H1 (cell line): ENCODE data around the gene GALNT13. TPM values are rescaled to one million over a fixed set of nuclear protein-coding genes. Genes with fewer than 3 reads are reported as not detected.

ENCODE experiments used
- CTCF ChIA-PET: fragments of 300-600 bp; sonication (Branson Sonifier 250); formaldehyde crosslinking; loops from one replicate; lab custom pipeline; 2021; ENCODE audit not compliant: partially characterized antibody; lab: Charles Lee
- POLR2A ChIA-PET: fragments of 300-600 bp; sonication (Branson Sonifier 250); formaldehyde crosslinking; loops from one replicate; lab custom pipeline; 2021; ENCODE audit warnings: inconsistent platforms; ENCODE audit not compliant: partially characterized antibody; lab: Charles Lee
- DNase-seq, 2 experiments: peaks; one replicate each; pipeline versions ENCODE4 v3.0.0 to v3.0.0-alpha.2; 2010 to 2022; ENCODE audit warnings: low spot score in 2 of 2, low read depth in 1 of 2, mixed read lengths in 1 of 2
- FAIRE-seq: peaks from 2 replicates; lab custom pipeline; 2011; peaks lifted over from hg19 to GRCh38; lab: Jason Lieb, UNC
- H2AFZ ChIP-seq: 2 replicates; pipeline ENCODE4 v1.8.1; 2012; ENCODE audit warnings: low read length, inconsistent platforms
- H2AK5ac ChIP-seq: 2 replicates; pipeline ENCODE4 v1.6.1; 2013; ENCODE audit warnings: low read depth, low read length
- H2BK120ac ChIP-seq: replicated peaks from 2 replicates; pipeline ENCODE3; 2013; ENCODE audit warnings: low read depth, low read length, inconsistent platforms
- H2BK12ac ChIP-seq: 2 replicates; pipeline ENCODE4 v1.6.1; 2013; ENCODE audit warnings: low read depth, low read length
- H2BK15ac ChIP-seq: 2 replicates; pipeline ENCODE4 v1.6.1; 2013; ENCODE audit warnings: low read length
- H2BK20ac ChIP-seq: 2 replicates; pipeline ENCODE4 v1.6.1; 2013; ENCODE audit warnings: low read length
- H2BK5ac ChIP-seq: 2 replicates; pipeline ENCODE4 v1.6.1; 2013; ENCODE audit warnings: low read depth, low read length
- H3K14ac ChIP-seq: 2 replicates; pipeline ENCODE4 v1.6.1; 2013; ENCODE audit warnings: inconsistent platforms; ENCODE audit not compliant: insufficient read length
- H3K18ac ChIP-seq: 2 replicates; pipeline ENCODE4 v1.6.1; 2013; ENCODE audit warnings: low read length; ENCODE audit errors: extremely low read depth
- H3K23ac ChIP-seq: 2 replicates; pipeline ENCODE4 v1.6.1; 2013; ENCODE audit warnings: inconsistent platforms; ENCODE audit not compliant: insufficient read length
- H3K23me2 ChIP-seq: 2 replicates; pipeline ENCODE4 v1.6.1; 2013; ENCODE audit warnings: low read depth, low read length
- H3K27ac ChIP-seq: 2 replicates; pipeline ENCODE4 v1.6.1; 2011; ENCODE audit warnings: low read depth, low read length, inconsistent platforms
- H3K27me3 ChIP-seq, 4 experiments: replicated peaks in 1 of 4; 1 replicate in 1 of 4; 2 replicates in 3 of 4; pipeline versions ENCODE4 v1.6.1 to v1.8.1; 2011 to 2013; ENCODE audit warnings: low read length in 3 of 4, mild to moderate bottlenecking in 3 of 4, inconsistent platforms in 2 of 4, mixed read lengths in 2 of 4, moderate library complexity in 1 of 4; ENCODE audit not compliant: control insufficient read depth in 3 of 4, insufficient read depth in 3 of 4; ENCODE audit errors: extremely low read depth in 1 of 4
- H3K36me3 ChIP-seq, 4 experiments: 2 replicates each; pipeline versions ENCODE4 v1.6.1 to v1.8.1; 2011 to 2013; ENCODE audit warnings: mild to moderate bottlenecking in 4 of 4, low read length in 3 of 4, moderate library complexity in 2 of 4, control low read depth in 1 of 4, inconsistent platforms in 1 of 4; ENCODE audit not compliant: insufficient read depth in 4 of 4, control insufficient read depth in 2 of 4
- H3K4ac ChIP-seq: replicated peaks from 2 replicates; pipeline ENCODE3; 2013; ENCODE audit warnings: low read length, low read depth, mixed read lengths, inconsistent platforms; ENCODE audit not compliant: insufficient read length
- H3K4me1 ChIP-seq, 4 experiments: replicated peaks in 1 of 4; 1 replicate in 1 of 4; 2 replicates in 3 of 4; pipeline versions ENCODE4 v1.6.1 to v1.8.1; 2011 to 2013; ENCODE audit warnings: low read length in 3 of 4, inconsistent platforms in 2 of 4, mixed read lengths in 1 of 4; ENCODE audit not compliant: insufficient read depth in 4 of 4, control insufficient read depth in 3 of 4
- H3K4me2 ChIP-seq, 2 experiments: 2 replicates each; pipeline versions ENCODE4 v1.6.1 to v1.8.1; 2011 to 2013; ENCODE audit warnings: low read depth in 2 of 2, low read length in 2 of 2, control low read depth in 1 of 2, inconsistent platforms in 1 of 2, mild to moderate bottlenecking in 1 of 2; ENCODE audit not compliant: insufficient read depth in 1 of 2
- H3K4me3 ChIP-seq, 4 experiments: fragments of 200-600, 300-600 bp in 1 of 4; sonication (generic), shearing (Covaris generic), sonication (Bioruptor Twin) in 1 of 4; 2 replicates each; pipeline versions ENCODE4 v1.5.1 to v1.8.1; 2011 to 2016; ENCODE audit warnings: low read length in 4 of 4, low read depth in 3 of 4, control low read depth in 2 of 4, inconsistent platforms in 2 of 4, mild to moderate bottlenecking in 2 of 4, mixed read lengths in 1 of 4, moderate library complexity in 1 of 4; ENCODE audit not compliant: insufficient read depth in 2 of 4; ENCODE audit errors: extremely low read depth in 1 of 4
- H3K56ac ChIP-seq: replicated peaks from 2 replicates; pipeline ENCODE3; 2013; ENCODE audit warnings: low read depth, mild to moderate bottlenecking, mixed read lengths, low read length, inconsistent platforms; ENCODE audit not compliant: insufficient read length
- H3K79me1 ChIP-seq: 2 replicates; pipeline ENCODE4 v1.6.1; 2013; ENCODE audit warnings: low read depth, low read length, control low read depth
- H3K79me2 ChIP-seq, 2 experiments: 2 replicates each; pipeline versions ENCODE4 v1.6.1 to v1.8.1; 2012 to 2013; ENCODE audit warnings: low read length in 2 of 2, mild to moderate bottlenecking in 2 of 2, inconsistent platforms in 1 of 2; ENCODE audit not compliant: insufficient read depth in 2 of 2, control insufficient read depth in 1 of 2
- H3K9ac ChIP-seq, 4 experiments: replicated peaks in 1 of 4; 1 replicate in 1 of 4; 2 replicates in 3 of 4; pipeline versions ENCODE4 v1.6.1 to v1.8.1; 2011 to 2013; ENCODE audit warnings: low read depth in 3 of 4, low read length in 3 of 4, control low read depth in 2 of 4, mild to moderate bottlenecking in 2 of 4, moderate library complexity in 2 of 4, inconsistent platforms in 1 of 4; ENCODE audit errors: extremely low read depth in 1 of 4
- H3K9me3 ChIP-seq, 2 experiments: 2 replicates each; pipeline versions ENCODE4 v1.6.1 to v1.8.1; 2012 to 2013; ENCODE audit warnings: mild to moderate bottlenecking in 2 of 2, moderate library complexity in 2 of 2, control low read depth in 1 of 2, inconsistent platforms in 1 of 2, low read depth in 1 of 2, low read length in 1 of 2, mixed read lengths in 1 of 2; ENCODE audit not compliant: insufficient read depth in 2 of 2
- H4K20me1 ChIP-seq, 2 experiments: replicated peaks in 1 of 2; 2 replicates each; pipeline versions ENCODE3 to v1.8.1; 2011 to 2013; ENCODE audit warnings: inconsistent platforms in 2 of 2, low read length in 2 of 2, mild to moderate bottlenecking in 1 of 2; ENCODE audit not compliant: insufficient read depth in 2 of 2, control insufficient read depth in 1 of 2
- H4K5ac ChIP-seq: 2 replicates; pipeline ENCODE4 v1.6.1; 2013; ENCODE audit warnings: low read length, low read depth, mixed read lengths, inconsistent platforms; ENCODE audit not compliant: insufficient read length
- H4K8ac ChIP-seq: 2 replicates; pipeline ENCODE4 v1.8.0; 2013; ENCODE audit warnings: mild to moderate bottlenecking, moderate library complexity, low read length, inconsistent platforms; ENCODE audit not compliant: insufficient read depth; ENCODE audit errors: extremely low read depth
- H4K91ac ChIP-seq: replicated peaks from 2 replicates; pipeline ENCODE3; 2013; ENCODE audit warnings: low read length, mixed read lengths, inconsistent platforms; ENCODE audit not compliant: insufficient read length
- CEBPB ChIP-seq: IDR thresholded peaks from 2 replicates; pipeline ENCODE4 v1.6.1; 2012; ENCODE audit warnings: low read depth, low read length
- NANOG ChIP-seq: IDR thresholded peaks from 2 replicates; pipeline ENCODE4 v1.6.1; 2011; ENCODE audit warnings: low read length, low read depth, mild to moderate bottlenecking, inconsistent platforms; ENCODE audit not compliant: insufficient read depth, poor library complexity, severe bottlenecking
- POU5F1 ChIP-seq: IDR thresholded peaks from 2 replicates; pipeline ENCODE4 v1.6.1; 2011; ENCODE audit warnings: low read depth, mild to moderate bottlenecking, low read length, moderate library complexity
- RNF2 ChIP-seq: fragments of 200-900, 300-1000 bp; sonication (generic); IDR thresholded peaks from 2 replicates; pipeline ENCODE4 v1.7.1; 2016; ENCODE audit warnings: borderline replicate concordance, low read depth, mild to moderate bottlenecking, antibody characterized with exemption, low read length; ENCODE audit not compliant: poor library complexity, severe bottlenecking; ENCODE audit errors: missing control alignments
- RXRA ChIP-seq: IDR thresholded peaks from 2 replicates; pipeline ENCODE4 v1.6.1; 2011; ENCODE audit warnings: low read depth, mild to moderate bottlenecking, low read length, moderate library complexity; ENCODE audit not compliant: insufficient read depth
- SAP30 ChIP-seq: fragments of 300-600 bp; sonication (generic); IDR thresholded peaks from 2 replicates; pipeline ENCODE4 v1.7.1; 2012; ENCODE audit warnings: low read length, moderate library complexity, mild to moderate bottlenecking, inconsistent platforms; ENCODE audit not compliant: insufficient read depth, insufficient replicate concordance
- SP1 ChIP-seq: IDR thresholded peaks from 2 replicates; pipeline ENCODE4 v1.6.1; 2011; ENCODE audit warnings: low read depth, low read length
- TEAD4 ChIP-seq: IDR thresholded peaks from 2 replicates; pipeline ENCODE4 v1.6.1; 2012; ENCODE audit warnings: low read depth, low read length, inconsistent platforms, mixed read lengths
- ZNF274 ChIP-seq: IDR thresholded peaks from 2 replicates; pipeline ENCODE4 v1.7.0; 2012; ENCODE audit warnings: low read length, borderline replicate concordance; ENCODE audit errors: extremely low read depth
- WGBS, 2 experiments: shearing (Covaris generic) in 1 of 2; methylation state at CpG; one replicate each; pipeline versions ENCODE4 v1.1.6 to v1.1.7; 2013 to 2015; ENCODE audit warnings: low lambda C conversion rate in 2 of 2, mixed read lengths in 2 of 2, inconsistent platforms in 1 of 2, low coverage in 1 of 2, missing lambda C conversion rate in 1 of 2; ENCODE audit not compliant: insufficient replicate concordance in 2 of 2, insufficient coverage in 1 of 2, insufficient read length in 1 of 2; ENCODE audit errors: extremely low coverage in 1 of 2, missing lambda C conversion rate in 1 of 2; 5-methylcytosine and 5-hydroxymethylcytosine counted together
- polyA plus RNA-seq, 7 experiments: library from polyadenylated mRNA; depleted of rRNA in 3 of 7; stranded (reverse) in 5 of 7; unstranded in 2 of 7; fragments of >200 nt in 5 of 7; fragments of 200-250 nt in 2 of 7; gene quantifications; 1 replicate in 5 of 7; 2 replicates in 1 of 7; 4 replicates in 1 of 7; pipeline versions ENCODE4 v1.2.1 to v1.2.3, GENCODE V29; 2011 to 2013; ENCODE audit warnings: missing spikeins in 2 of 7, mixed read lengths in 2 of 7
- total RNA-seq: library from RNA; stranded (reverse); fragmentation: NEBNext Ultra II Directional; extraction: Animal tissue kit (Norgen Biotek cat#: 25700); gene quantifications from 2 replicates; pipeline ENCODE4 v1.2.1, GENCODE V29; 2021
- TF ChIP-seq, protein P1 (sequence below): IDR thresholded peaks from 2 replicates; pipeline ENCODE4 v1.6.1; 2012; ENCODE audit warnings: inconsistent platforms

The GALNT13 gene
- total and polyA plus RNA-seq, 2 of the 8 experiments (the other 6 are each of a cell fraction or from before 2014, with no cell fraction given): 3.2 to 9.6 TPM

DNA sequence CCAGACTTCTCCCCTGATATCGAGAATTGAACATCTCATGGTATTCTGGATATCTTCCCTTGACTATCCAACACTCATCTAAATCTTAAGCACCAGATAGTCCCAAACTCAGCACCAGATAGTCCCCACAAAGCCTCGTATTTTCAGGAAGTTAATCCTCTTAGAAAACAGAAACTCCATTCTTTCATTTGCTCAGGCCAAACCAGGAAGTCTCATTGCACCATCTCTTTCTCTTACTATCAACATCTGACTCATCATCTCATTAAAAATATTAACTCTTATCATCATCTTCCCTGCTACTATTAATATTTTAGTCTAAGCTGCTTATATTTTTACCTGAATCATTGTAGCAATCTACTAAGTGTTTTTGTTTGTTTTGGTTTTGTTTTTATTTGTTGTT is 286.4 kb downstream of the GALNT13 start:
- H3K27ac ChIP-seq: no peak overlapping the region
- no peak overlapping the region for H3K4ac ChIP-seq
- peaks cover 8 to 10% of the 10 kb centered on the region in 2 experiments; a peak in 1 of 4 replicates for H3K9me3 ChIP-seq
- H2BK15ac ChIP-seq: no peak overlapping the region
- no peak for TF ChIP-seq SP1
- TF ChIP-seq RXRA: no peak
- TF ChIP-seq, protein P1, sequence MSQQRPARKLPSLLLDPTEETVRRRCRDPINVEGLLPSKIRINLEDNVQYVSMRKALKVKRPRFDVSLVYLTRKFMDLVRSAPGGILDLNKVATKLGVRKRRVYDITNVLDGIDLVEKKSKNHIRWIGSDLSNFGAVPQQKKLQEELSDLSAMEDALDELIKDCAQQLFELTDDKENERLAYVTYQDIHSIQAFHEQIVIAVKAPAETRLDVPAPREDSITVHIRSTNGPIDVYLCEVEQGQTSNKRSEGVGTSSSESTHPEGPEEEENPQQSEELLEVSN: no peak
- no peak for TF ChIP-seq CEBPB
- no peak for TF ChIP-seq RNF2
- no peak for TF ChIP-seq NANOG
- no peak for TF ChIP-seq TEAD4
- TF ChIP-seq SAP30: no peak
- TF ChIP-seq ZNF274: no peak
- TF ChIP-seq POU5F1: no peak
- no peaks in the 10 kb centered on the region for H3K79me1 ChIP-seq
- no peak overlapping the region for H2BK12ac ChIP-seq
- no peak overlapping the region for H3K9ac ChIP-seq
- no peak overlapping the region for H2BK5ac ChIP-seq
- CTCF ChIA-PET: no interaction called here
- POLR2A ChIA-PET: no interaction called here
- no peak overlapping the region for H3K4me3 ChIP-seq
- no peak overlapping the region for H2AK5ac ChIP-seq
- no peak overlapping the region for H3K4me2 ChIP-seq
- no peak overlapping the region for H3K14ac ChIP-seq
- H4K91ac ChIP-seq: no peak overlapping the region
- H2AFZ ChIP-seq: no peak overlapping the region
- DNase-seq (no peak), FAIRE-seq (no peak)
- no peaks in the 10 kb centered on the region for H3K4me1 ChIP-seq
- H3K56ac ChIP-seq: no peak overlapping the region
- H4K8ac ChIP-seq: no peak overlapping the region
- H3K36me3 ChIP-seq: no peaks in the 10 kb centered on the region
- H3K79me2 ChIP-seq: no peaks in the 10 kb centered on the region
- H2BK120ac ChIP-seq: no peak overlapping the region
- H2BK20ac ChIP-seq: no peak overlapping the region
- no peaks in the 10 kb centered on the region for H3K23me2 ChIP-seq
- 95% methylated on average over 2 of the region's 2 CpGs; no CpG with 5 or more reads in 1 of the 2 experiments for WGBS, 2 experiments
- no peak overlapping the region for H3K18ac ChIP-seq
- no peak overlapping the region for H3K23ac ChIP-seq
- no peak overlapping the region for H4K5ac ChIP-seq
- H3K27me3 ChIP-seq: no peaks in the 10 kb centered on the region
- no peaks in the 10 kb centered on the region for H4K20me1 ChIP-seq
